HL-60 (cell line): Measurements from ENCODE around the gene BTBD16.
A peak's percentile ranks its signal among the peaks of the same experiment; 100 is the strongest.

Source experiments
- DNase-seq, 2 experiments: peaks; one replicate each; pipeline ENCODE4 v3.0.0-alpha.2; 2010 to 2020; ENCODE audit warnings: low read depth in 1 of 2, low spot score in 1 of 2
- H3K27ac ChIP-seq: fragments of 250-450 bp; sonication (Bioruptor Pico); replicated peaks from 2 replicates; pipeline ENCODE4 v1.5.1; 2020; ENCODE audit warnings: mild to moderate bottlenecking, moderate library complexity
- H3K27me3 ChIP-seq: fragments of 250-450 bp; sonication (Bioruptor Pico); 2 replicates; pipeline ENCODE4 v1.5.1; 2021; ENCODE audit warnings: mild to moderate bottlenecking, moderate library complexity; ENCODE audit not compliant: insufficient read depth, poor library complexity, severe bottlenecking
- H3K4me3 ChIP-seq: replicated peaks from 2 replicates; pipeline ENCODE4 v1.5.1; 2011; ENCODE audit warnings: mild to moderate bottlenecking, control low read depth, low read length; ENCODE audit not compliant: insufficient read depth
- GABPA ChIP-seq: IDR thresholded peaks from 2 replicates; pipeline ENCODE4 v1.6.1; 2012; ENCODE audit warnings: low read depth
- POLR2AphosphoS5 ChIP-seq: IDR thresholded peaks from 2 replicates; pipeline ENCODE4 v1.6.1; 2012; ENCODE audit warnings: low read depth
- SPI1 ChIP-seq: IDR thresholded peaks from 2 replicates; pipeline ENCODE4 v1.6.1; 2012; ENCODE audit warnings: low read depth, mild to moderate bottlenecking, borderline replicate concordance
- TF ChIP-seq, protein P1 (sequence below): IDR thresholded peaks from 2 replicates; pipeline ENCODE4 v1.6.1; 2012; ENCODE audit warnings: low read depth; ENCODE audit not compliant: insufficient replicate concordance
- TF ChIP-seq, protein P2 (sequence below): IDR thresholded peaks from one replicate; pipeline ENCODE4 v1.5.1; 2011; ENCODE audit warnings: low read length, control low read depth, inconsistent platforms; ENCODE audit not compliant: insufficient read depth

BTBD16 gene

DNA sequence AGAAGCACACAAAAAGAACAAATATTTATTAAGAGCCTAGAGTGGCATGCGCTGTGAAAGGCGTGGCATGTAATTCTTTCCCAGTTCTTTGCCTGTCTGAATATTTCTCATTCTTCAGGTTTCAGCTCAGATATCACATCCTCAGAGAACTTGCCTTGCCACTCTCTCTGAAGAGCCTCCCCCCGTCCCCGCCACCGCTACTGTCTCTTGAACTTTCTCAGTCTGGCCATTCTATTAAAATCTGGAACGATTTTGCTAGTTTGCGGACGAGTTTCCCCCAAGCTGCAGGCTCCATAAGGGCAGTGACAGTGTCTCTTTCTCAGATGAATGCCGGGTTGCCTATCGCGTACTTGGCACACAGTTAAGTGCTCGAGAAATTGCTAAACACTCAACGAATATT lies 102.6 kb downstream of the BTBD16 start:
- TF ChIP-seq SPI1 (no peak), GABPA (no peak), POLR2AphosphoS5 (no peak)
- TF ChIP-seq, protein P1, sequence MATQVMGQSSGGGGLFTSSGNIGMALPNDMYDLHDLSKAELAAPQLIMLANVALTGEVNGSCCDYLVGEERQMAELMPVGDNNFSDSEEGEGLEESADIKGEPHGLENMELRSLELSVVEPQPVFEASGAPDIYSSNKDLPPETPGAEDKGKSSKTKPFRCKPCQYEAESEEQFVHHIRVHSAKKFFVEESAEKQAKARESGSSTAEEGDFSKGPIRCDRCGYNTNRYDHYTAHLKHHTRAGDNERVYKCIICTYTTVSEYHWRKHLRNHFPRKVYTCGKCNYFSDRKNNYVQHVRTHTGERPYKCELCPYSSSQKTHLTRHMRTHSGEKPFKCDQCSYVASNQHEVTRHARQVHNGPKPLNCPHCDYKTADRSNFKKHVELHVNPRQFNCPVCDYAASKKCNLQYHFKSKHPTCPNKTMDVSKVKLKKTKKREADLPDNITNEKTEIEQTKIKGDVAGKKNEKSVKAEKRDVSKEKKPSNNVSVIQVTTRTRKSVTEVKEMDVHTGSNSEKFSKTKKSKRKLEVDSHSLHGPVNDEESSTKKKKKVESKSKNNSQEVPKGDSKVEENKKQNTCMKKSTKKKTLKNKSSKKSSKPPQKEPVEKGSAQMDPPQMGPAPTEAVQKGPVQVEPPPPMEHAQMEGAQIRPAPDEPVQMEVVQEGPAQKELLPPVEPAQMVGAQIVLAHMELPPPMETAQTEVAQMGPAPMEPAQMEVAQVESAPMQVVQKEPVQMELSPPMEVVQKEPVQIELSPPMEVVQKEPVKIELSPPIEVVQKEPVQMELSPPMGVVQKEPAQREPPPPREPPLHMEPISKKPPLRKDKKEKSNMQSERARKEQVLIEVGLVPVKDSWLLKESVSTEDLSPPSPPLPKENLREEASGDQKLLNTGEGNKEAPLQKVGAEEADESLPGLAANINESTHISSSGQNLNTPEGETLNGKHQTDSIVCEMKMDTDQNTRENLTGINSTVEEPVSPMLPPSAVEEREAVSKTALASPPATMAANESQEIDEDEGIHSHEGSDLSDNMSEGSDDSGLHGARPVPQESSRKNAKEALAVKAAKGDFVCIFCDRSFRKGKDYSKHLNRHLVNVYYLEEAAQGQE: no peak
- TF ChIP-seq, protein P2, sequence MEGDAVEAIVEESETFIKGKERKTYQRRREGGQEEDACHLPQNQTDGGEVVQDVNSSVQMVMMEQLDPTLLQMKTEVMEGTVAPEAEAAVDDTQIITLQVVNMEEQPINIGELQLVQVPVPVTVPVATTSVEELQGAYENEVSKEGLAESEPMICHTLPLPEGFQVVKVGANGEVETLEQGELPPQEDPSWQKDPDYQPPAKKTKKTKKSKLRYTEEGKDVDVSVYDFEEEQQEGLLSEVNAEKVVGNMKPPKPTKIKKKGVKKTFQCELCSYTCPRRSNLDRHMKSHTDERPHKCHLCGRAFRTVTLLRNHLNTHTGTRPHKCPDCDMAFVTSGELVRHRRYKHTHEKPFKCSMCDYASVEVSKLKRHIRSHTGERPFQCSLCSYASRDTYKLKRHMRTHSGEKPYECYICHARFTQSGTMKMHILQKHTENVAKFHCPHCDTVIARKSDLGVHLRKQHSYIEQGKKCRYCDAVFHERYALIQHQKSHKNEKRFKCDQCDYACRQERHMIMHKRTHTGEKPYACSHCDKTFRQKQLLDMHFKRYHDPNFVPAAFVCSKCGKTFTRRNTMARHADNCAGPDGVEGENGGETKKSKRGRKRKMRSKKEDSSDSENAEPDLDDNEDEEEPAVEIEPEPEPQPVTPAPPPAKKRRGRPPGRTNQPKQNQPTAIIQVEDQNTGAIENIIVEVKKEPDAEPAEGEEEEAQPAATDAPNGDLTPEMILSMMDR: no peak
- no peak for DNase-seq
- no peak overlapping the region for H3K27ac ChIP-seq
- H3K4me3 ChIP-seq: no peak overlapping the region
- peaks cover 3% of the 10 kb centered on the region for H3K27me3 ChIP-seq

DNA sequence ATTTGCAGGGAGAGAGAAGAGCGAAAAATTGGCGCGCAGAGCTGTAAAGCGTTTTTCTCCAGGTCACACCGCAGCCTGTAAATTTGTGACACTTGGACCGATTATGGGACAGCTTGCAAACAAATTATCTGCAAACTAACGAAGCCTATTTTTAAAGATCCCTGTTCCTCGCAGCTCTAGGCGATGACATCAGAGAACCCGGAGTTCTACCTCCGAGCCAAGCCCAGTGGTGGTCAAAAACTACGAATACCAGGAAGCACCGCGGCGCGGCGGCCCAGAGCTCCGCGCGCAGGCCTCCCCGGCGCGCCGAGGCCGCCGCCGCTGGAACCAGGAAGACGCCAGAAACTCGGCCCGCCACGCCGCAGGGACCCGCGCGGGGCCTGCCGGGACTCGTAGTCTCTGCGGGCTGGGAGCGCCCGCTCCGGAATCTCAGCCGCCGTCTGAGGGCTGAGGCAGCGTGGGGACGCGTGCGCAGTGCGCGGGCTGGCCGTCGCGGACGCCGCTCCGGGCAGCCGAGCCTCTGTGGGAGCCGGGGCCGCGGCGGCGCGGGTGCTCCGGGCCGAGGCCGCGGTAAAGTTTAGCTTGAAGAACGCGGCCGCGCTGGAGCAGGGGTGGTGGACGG lies 103.3 kb downstream of the BTBD16 start, which contains the start of gene PLEKHA1:
TSS of gene PLEKHA1 (plus strand) at position 472 of the 622 bp plus-strand sequence. CDS start 18,493 bp downstream, outside the sequence.
- H3K27me3 ChIP-seq: peaks cover 3% of the 10 kb centered on the region
- TF ChIP-seq GABPA (peak; percentile 30; the same call in 1 of the 2 replicates), SPI1 (no peak)
- H3K4me3 ChIP-seq: peak within 1 kb of the TSS; percentile 53
- no peak within 1 kb of the TSS for H3K27ac ChIP-seq
- DNase-seq: peak; percentile 50 to 88

DNA sequence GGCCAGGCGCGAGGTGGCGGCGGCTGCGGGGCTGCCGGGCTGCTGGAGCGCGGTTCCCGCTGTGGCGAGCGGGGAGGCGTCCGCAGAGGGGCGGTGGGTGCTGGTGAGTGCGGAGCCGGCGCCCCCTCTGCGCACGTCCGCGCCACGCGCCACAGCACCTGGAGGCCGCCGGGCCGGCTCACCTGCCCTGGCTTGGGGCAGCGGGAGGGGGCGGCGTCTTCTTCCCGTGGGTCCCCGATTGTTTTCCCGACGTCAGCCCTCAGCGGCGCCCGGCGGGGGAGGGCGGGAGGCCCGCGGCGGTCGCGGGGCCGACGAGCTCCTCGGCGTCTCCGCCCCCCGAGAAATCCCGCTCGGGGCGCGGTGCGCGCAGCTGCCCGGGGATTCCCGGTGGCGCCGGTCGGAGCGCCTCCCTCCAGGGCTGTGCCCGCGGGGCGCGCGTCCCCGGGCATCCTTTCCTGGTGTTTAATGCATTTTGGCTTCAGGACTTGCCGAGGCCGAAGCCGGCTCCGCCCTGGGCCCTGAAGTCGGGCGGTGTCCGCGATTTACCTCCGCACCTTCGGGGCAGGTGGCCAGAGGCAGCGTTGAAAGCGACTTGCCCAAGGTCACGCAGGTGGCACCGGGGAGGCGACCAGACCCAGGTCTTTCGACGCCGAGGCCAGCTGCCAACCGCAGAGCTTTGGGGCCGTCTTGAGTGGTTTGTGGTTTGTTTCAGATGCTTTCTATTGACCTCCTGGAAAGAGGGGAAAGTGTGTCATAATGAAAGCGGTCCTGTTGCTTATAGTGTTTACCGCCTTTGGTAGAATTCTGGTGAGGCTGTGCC lies 104.0 kb downstream of the BTBD16 start:
- H3K4me3 ChIP-seq: peak overlapping the region; percentile 53
- H3K27ac ChIP-seq: no peak overlapping the region
- DNase-seq: peak in 1 of 2 experiments; percentile 28
- peaks cover 3% of the 10 kb centered on the region for H3K27me3 ChIP-seq
- TF ChIP-seq, protein P2: no peak
- TF ChIP-seq, protein P1: no peak
- TF ChIP-seq GABPA: no peak
- no peak for TF ChIP-seq POLR2AphosphoS5
- TF ChIP-seq SPI1: no peak

DNA sequence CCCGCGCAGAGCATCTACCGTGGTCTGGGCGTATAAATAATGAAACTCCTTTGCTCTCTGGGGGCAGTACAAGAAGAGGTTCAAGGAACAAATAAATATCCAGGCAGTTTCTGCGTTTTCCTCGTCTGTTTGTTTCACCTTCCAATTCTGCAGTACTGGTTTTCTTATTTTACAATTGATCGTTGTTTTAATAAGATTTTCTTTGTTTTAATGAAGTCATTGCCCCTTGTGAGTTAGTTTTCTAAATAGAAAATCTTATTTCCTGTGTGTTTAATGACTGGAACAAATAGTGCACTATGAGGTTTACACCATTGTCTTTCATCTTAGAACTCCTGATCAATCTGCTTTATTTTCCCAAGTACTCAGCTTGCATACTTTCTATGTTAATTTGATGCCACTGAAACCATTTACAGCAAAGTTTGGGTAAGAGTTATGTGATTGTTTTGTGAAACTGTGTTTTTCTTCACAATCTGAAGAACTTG lies 104.6 kb downstream of the BTBD16 start:
- H3K27ac ChIP-seq: no peak overlapping the region
- DNase-seq: no peak
- no peak overlapping the region; the same call in 1 of the 2 replicates for H3K4me3 ChIP-seq
- TF ChIP-seq, protein P1: no peak
- TF ChIP-seq, protein P2: no peak
- TF ChIP-seq SPI1 (no peak), GABPA (no peak), POLR2AphosphoS5 (no peak)
- peaks cover under 1% of the 10 kb centered on the region for H3K27me3 ChIP-seq
